ENCODE measurements around the gene SLC11A2.

The SLC11A2 gene

DNA sequence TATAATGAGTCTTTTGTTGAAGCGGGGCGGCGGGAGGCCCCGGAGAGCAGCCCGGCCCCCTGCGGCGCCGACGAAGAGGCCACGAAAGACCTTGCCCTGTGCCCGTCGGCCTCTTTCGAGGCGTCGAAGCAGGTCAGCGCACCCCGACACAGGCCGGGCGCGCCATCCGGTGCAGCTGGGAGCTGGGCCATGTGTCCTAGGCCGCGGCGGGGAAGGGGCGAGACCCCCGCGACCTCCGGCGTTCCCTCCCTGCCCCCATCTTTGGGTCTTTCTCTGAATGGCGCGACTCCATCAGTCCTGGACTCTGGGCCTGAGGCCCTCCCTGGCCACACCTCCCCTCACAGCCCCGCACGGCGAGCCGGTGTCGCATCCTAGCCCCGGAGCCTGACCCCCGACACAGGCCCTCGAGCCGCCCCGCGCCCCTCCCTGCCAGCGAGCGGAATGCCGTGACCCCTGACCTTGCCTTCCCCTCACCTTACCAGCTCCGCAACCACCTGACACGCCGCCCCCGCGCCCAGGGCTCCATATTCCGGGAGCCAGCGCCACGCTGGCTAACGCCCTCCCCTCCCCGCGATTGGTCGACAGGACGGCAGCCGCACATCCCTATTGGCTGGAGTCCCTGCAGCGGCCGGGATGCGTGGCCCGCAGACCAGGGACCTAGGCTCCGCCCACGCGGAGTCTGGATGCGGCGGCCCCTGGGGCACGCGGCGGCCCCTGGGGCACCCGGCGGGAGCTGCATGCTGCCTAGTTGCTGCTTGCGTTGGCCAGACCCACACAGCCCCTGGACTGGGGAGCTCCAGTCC lies at the start of gene SLC11A2:
Gene SLC11A2 (minus strand): TSS at position 549 of the 803 bp plus-strand sequence. CDS start 15,656 bp downstream, outside the sequence.
- peak; percentile 97 for DNase-seq

DNA sequence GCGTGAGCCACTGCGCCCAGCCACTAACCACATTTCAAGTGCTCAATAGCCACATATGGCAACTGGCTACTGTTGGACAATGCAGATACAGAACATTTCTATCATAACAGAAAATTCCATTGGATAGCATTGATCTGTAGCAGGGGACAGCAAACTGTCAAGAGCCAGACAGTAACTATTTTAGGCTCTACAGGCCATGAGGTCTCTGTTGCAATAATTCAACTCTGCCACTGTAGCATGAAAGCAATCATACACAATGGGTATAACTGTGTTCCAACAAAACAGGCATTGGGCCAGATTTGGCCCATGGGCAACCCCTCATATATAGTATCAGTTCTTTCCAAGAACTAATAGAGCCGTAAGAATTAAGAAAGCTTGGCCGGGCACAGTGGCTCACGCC lies 49.2 kb upstream of the SLC11A2 start:
- DNase-seq = no peak

DNA sequence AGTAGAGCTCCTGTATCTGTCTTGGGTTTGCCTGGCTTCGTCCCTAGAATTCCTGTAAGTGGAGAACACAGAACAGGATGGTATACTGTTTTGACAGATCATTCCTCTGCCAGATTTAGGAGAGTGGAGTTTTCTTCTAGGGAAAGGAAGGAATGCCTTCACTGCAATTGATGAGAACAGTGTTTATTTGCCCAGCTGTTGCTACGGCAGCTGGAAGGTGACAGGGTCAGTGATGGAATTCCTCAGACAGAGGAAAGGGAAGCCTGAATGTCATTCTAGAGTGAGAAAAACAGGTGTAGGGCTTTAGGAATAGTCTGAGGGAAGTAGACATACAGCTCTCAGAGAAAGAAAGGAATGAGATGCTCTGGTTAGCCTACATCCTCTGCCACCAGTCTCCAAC lies 45.5 kb upstream of the SLC11A2 start:
- DNase-seq = no peak

DNA sequence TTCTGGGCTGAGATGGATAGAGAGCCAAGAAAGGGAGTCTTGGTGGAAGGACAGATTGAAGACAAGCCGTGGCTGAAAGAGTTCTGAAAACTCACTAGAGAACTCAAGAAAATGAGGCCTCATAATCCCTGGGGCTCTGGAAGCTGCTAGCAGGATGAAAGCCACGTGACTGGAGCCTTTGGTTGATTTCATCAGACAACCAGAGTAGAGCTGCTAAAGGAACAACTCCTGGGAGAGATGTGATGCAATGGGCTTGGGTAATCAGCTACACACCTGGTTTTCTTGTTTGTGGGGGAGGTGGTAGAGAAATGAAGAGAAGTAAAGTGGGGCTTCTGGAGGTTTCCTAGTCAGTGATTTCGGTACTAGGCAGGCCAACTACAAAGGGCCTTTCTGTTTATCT lies 43.8 kb upstream of the SLC11A2 start:
- no peak for DNase-seq

DNA sequence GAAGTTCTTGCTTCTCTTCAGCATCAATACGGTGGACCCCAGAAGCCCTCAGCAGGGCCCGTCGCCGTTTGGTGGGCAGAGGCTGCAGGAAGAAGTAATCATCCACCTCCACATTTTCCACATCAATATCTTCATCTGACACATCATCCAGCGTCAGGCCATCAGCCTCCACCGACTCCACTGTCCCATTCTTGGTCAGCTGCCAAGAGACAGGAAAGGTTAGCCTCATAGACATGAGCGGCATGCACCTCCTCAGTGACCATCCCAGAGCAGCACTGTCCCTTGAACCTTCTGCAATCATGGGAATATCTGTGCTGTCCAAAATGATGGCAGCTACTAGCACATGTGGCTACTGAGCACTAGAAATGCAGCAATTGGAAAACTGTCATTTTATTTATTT lies 41.6 kb upstream of the SLC11A2 start:
- no peak for DNase-seq

DNA sequence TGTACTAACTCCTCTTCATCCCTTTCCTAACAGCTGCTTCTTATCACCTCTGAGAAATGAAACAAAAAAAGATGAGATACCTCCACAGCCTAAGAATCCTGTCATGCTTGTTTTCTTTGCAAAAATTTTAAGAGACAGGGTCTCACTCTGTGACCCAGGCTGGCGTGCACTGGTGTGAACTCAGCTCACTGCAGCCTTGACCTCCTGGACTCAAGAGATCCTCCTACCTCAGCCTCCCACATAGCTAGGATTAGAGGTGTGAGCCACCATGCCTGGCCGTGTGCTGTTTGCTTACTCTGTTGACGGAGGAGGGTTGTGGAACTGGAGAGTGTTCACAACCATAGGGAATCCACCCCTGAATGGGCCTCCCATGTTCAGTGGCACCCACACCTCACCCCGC lies 41.0 kb upstream of the SLC11A2 start:
- no peak for DNase-seq

DNA sequence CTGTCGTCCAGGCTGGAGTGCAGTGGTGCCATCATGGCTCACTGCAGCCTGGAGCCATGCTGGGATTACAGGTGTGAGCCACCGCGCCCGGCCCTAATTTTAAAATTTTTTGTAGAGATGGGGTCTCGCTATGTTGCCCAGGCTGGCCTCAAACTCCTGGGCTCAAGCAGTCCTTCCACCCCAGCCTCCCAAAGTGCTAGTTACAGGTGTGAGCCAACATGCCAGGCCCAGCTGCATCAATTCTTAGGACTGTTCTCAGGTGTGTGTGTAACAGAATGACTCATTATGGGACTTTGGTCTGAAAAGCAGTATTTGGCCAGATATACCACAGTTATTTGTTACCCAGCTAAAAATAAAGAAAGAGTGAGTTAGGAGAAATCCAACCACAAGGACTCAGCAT lies 39.3 kb upstream of the SLC11A2 start:
- DNase-seq = no peak

DNA sequence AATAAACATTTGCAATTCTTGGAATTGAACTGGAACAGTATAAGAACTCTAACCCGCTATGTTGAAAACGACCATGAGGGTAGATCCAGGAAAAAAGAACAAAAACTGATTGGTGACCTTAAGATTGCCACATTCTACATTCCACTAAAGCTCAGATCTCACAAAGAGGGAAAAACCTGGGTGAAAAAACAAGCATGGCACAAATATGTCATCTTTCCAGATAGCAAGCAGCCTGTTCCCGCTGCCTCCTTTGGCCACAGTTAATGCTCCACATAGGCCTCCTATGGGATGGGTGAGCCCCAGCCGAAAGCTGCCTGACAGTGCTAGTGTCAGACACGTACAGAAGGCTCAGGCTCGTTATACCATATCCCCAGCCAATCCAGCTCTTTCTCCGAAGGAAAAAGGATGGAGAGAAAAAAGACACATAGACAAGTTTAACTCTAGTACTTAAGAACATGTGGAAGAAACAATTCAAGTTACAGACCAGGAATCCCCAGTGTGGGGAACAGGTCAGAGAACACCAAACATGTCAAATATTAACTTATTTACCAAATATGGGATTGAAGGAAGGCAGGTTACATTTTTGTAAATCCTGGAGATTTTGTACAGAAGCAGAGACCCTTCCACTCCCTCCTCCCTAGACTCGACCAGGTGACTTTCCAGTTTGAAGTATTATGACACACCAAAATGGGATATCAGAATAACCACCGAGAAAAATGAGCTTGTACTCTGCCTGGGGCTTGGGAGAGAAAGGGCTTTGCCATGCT lies 36.6 kb upstream of the SLC11A2 start:
- no peak for DNase-seq

DNA sequence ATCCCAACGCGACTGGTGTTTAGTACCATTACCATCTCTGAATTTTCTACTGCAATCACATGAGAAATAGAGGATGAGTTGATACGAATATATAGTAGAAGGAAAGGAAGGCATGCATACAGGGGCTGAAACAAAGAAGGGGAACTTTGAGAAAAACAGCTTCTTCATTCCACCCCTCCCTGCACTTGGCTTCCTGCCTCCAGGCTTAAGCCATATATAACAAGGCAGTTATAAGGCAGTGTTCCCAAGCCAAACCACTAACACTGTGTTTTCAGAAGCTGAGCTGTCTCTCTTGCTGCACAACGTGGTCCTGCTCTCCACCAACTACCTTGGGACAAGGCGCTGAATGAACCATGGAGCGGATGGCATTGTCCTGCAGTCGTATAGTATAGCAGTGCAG lies 32.9 kb upstream of the SLC11A2 start:
- DNase-seq = no peak

DNA sequence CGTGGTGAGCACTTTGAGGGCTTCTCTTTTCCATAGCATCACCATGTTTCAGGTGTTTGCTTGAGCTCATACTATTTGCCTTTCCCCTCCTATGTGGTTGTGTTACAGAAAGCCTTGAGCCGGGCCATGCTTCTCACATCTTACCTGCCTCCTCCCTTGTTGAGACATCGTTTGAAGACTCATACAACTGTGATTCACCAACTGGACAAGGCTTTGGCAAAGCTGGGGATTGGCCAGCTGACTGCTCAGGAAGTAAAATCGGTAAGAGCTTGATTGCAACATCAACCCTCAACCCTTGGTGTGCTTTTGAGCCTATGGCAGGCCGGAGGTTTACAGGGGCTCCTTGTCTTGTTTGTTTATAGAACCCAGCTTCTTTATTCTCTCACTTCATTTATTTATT lies 30.1 kb upstream of the SLC11A2 start:
- DNase-seq = no peak

DNA sequence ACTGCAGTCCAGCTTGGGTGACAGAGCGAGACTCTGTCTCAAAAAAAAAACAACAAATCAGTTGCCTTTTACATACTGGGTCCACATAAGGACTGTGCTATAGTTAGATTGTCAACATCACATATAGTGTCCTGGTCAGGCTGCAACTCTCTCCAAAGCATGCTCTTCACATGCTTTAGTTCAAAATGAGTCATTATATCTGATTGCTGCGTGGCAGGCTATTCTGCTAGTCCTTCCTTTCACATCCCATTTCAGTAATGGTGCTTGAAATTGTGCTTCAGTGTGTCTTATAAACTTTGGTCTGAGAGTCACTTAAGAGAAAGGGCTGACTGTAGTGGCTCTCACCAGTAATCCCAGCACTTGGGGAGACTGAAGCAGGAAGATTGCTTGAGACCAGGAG lies 28.9 kb upstream of the SLC11A2 start:
- DNase-seq = no peak

DNA sequence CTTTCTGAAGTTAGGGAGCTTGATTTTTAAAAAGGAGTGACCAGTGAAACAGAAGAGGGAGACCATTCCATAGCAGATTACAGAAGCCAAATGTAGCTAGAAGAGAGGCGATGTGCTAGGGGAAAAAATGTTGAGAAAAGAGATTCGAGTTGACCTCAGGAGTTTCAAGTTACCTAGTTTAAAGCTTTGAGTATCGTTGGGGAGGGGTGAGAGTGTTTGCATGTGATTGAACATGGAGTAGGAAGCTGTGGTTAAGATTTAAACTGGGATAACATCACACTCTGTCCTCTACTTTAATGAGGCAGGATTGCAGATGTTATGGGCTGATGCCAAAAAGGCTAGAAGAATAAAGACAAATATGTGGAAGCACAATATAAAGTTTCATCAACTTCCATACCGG lies 25.6 kb upstream of the SLC11A2 start:
- peak; percentile 23 for DNase-seq

DNA sequence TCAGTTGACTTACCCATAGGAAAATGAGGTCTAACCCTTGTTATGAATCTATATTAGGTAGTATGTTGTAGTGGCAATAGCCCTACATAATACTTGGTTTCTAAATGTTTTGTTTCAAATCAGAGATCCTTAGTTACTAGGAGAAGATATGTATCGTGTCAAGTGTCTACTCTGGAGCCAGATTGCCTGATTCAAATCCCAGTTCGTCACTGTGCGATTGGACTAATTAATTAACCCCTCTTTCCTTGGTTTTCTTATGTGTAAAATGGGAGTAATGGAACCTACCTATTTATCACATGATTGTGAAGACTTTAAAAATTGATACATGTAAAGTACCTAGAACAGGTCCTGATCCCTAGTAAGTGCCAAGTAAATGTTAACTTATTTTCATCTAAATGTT lies 23.3 kb upstream of the SLC11A2 start:
- no peak for DNase-seq

DNA sequence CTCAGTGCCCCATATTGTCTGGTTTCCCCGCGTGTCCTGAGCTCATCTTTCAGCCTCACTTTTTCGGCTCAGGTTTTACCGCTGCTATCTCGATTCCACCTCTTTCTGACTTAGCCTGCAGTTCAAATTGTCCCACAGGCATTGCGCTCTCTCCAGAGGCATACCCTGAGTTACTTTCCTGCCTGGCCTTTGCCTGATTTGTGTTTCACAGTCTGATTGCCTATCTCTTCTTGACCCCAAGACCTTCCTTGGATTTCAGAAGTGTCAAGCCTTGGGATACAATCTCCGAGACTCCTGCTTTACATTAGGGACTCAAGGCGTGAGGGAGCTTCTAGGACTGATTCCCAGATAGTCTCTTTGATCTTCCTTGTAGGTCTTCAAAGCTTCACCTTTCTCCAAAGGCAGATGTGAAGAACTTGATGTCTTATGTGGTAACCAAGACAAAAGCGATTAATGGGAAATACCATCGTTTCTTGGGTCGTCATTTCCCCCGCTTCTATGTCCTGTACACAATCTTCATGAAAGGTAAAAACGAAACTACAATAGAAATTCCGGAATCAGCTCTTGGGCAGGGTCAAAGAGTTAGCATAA lies 22.6 kb upstream of the SLC11A2 start:
- DNase-seq = no peak

DNA sequence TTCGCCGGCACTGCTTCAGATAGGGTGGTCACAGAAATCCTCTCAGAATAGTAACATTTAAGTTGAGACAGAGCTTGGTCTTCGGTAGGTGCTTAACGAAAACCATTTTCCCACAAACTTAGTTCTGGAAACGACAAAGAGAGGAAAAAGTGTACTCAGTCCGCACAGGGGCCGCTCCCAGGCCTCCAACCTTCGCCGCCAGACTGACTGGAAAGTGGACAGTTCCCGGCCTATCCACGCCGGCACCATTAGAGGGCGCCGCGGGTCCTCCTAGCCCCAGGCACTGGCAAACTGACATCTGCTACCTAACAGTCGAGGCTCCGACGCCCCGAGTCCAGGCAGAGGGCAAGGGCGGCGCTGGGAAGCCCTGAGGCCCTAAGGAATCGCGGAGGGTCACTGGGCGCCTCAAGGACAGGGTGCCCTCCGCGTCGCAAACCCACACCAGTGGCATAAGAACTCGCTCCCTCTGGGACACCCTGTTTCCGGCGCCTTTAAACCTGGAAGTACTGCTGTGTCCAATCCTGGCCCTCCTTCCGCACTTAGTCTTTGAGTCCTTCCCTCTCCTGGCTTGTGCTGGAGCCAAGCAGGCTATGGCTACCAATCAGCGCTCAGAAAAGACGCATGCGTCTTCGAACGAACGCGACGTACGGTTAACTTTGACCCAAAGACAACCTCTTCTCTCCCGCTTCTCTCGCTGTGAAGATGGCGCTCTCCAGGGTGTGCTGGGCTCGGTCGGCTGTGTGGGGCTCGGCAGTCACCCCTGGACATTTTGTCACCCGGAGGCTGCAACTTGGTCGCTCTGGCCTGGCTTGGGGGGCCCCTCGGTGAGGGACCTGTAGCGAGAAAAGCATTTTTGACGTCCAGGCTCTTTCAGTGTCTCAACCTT lies 21.7 kb upstream of the SLC11A2 start, which contains the start of gene LETMD1:
Gene LETMD1 (plus strand): TSS at position 673 of the 886 bp plus-strand sequence. CDS start 30 bp downstream, at position 703.
- peak; percentile 97 for DNase-seq

DNA sequence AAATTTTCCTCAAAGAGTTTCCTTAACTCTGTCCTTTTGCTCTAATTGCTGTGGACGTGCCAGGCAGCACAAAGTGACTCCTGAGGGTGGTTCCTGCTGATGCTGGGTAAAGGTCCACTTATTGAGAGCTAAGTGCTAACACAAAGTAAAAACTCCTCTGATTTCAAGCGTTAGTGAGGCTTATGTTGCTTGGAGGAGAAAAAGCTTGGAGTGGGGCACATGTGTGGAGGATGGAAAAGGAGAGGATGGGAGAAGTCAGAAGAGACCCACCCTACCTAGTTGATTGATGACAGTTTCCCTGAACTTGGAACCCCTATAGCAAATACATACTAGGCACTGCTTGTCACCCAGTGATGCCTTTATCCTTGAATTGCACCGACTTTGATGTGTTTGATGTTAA lies 10.1 kb upstream of the SLC11A2 start:
- DNase-seq = no peak

DNA sequence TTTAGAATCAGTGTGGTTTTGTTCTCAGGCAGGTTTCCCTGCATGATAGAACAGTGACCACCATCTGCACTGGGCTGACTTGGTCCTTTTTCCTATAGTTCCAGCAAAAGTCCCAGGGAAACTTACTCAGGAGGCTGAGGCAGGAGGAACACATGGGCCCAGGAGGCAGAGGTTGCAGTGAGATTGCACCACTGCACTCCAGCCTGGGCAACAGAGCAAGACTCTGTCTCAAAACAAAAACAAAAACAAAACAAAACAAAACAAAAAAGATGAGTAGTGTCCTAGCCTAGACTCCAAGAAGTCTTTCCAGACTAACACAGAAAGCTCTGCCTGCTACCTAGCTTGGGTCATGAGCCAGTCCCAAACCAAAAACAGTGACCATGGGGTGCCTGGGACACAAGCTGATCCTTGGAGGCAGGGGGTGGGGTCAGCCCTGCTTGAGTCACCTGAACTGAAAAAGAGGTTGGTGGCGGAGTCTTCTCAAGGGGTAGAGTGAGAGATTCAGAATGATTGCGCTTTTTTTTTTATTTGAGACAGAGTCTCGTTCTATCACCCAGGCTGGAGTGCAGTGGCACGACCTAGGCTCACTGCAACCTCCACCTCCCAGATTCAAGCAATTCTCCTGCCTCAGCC lies 7.4 kb upstream of the SLC11A2 start:
- DNase-seq = no peak

DNA sequence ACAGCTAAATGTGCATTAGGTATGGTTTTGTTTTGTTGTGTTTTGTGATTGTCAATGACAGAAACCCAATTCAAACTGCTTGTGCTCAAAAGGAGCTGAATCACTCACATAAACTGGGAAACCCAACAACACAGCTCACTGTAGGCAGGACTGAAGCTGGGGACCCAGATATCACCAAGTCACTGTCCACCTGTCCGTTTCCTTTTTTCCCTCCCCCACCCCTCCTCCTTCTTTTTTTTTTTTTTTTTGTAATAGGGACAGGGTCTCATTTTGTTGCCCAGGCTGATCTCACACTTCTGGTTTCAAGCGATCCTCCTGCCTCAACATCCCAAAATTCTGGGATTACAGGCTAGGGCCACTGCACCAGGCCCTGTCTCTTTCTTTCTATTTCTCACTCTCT lies 6.9 kb upstream of the SLC11A2 start:
- no peak for DNase-seq

DNA sequence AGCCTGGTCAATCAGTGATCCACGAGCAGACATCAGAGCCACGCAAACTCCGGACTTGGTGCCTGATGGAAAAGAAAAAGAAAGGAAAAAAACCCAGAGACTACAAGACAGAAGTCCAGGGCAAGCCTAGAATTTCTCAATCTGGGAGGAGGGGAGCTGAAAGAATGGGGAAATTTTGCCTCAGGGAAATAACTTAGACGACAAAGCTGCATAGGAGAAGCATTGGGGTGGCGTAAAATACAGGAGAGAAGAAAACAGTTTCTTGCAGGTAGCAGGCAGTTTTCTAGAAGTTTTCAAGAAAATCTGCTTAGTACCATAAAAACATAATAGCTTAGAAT lies 2.6 kb upstream of the SLC11A2 start:
- DNase-seq = no peak

DNA sequence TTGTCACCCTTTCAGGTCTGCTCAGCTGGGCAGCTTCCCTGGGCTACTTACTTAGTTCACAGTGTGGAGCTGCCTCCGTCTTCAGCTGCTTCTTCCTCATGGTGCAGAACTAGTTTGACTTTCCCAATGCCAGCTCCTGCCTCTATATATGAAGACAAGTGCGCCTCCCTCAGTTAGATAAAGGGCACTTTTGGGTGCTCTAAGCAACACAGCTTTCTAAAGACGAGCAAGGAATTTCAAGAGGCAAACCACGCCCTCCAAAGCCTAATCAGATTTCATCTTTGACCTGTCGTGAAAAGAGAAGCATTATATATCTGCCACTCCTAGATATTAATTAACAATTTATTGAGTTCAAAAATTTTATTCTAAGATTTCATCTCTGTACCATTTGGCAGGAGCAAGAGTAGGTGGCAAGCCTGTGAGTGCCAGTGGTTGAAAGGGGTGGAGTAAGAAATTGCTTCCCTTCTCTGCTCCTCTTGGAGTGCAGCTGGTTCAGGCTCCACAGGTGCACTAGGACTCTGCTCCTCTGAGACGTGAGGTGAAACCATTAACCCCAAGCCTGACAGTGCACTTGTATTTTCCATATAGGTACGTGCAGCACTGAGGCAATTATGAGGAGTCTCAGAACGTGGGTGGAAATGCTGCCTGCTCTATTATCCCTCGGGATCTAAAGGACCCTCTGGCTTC lies 2.1 kb upstream of the SLC11A2 start:
- peak; percentile 49 for DNase-seq

DNA sequence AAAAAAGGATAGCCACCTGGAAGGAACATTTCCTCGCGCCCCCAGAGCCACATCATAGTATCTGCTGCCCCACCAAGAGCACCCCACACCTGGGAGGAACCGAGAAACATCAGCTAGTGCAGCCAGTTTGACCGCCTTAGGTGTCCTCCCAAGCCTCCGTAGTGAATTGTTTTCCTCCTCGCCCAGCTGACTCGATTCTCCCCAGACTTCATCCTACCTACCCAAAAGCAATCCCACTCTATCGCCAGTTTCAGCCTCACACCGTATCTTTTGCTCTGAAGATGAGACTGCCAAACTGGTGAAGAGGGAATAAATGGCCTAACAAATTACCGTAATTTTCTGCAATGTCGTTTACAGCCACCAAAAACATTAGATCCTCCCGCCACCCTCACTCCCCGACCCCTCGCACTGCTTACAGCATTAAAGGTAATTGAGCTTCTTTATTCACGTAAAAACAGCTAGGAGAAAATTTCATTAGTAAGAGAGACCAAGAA lies 1.2 kb upstream of the SLC11A2 start:
- no peak for DNase-seq

All from activated CD4-positive, alpha-beta T cell treated with anti-CD3 and anti-CD28 coated beads, Interleukin-2, amount 50 U/mL, for 16 hours (primary cell).